ENCODE data around the gene VDR. TPM values are rescaled to one million over a fixed set of nuclear protein-coding genes. Genes with fewer than 3 reads are reported as not detected.

Gene VDR
- total RNA-seq, 1 donor from 2014 or later: 6.7 TPM

GRCh38 chr12:47887529-47887928 lies 17.3 kb downstream of the VDR start:
- no peak for TF ChIP-seq CTCF (conservative IDR thresholded peaks at IDR 0.05; ENCODE audit: low read depth, low read length)
- H3K4me3 ChIP-seq (ENCODE audit: low read depth, low read length): no peak overlapping the region
- DNase-seq (ENCODE audit: low read depth): no peak

GRCh38 chr12:47886510-47887240 lies 18.1 kb downstream of the VDR start:
- no peak overlapping the region for H3K4me3 ChIP-seq (ENCODE audit: low read depth, low read length)
- no peak for DNase-seq (ENCODE audit: low read depth)
- TF ChIP-seq CTCF (conservative IDR thresholded peaks at IDR 0.05; ENCODE audit: low read depth, low read length): no peak

GRCh38 chr12:47885566-47885965 lies 19.2 kb downstream of the VDR start:
- TF ChIP-seq CTCF (conservative IDR thresholded peaks at IDR 0.05; ENCODE audit: low read depth, low read length): no peak

GRCh38 chr12:47885012-47885501 lies 19.7 kb downstream of the VDR start:
- no peak overlapping the region for H3K4me3 ChIP-seq (ENCODE audit: low read depth, low read length)
- TF ChIP-seq CTCF (conservative IDR thresholded peaks at IDR 0.05; ENCODE audit: low read depth, low read length): no peak
- no peak for DNase-seq (ENCODE audit: low read depth)

More at GRCh38 chr12:47885566-47885965, 19.2 kb downstream of the VDR start:
- no peak overlapping the region for H3K4me3 ChIP-seq (ENCODE audit: low read depth, low read length)
- no peak for DNase-seq (ENCODE audit: low read depth)

GRCh38 chr12:47884501-47884900 lies 20.3 kb downstream of the VDR start:
- no peak for DNase-seq (ENCODE audit: low read depth)
- no peak for TF ChIP-seq CTCF (conservative IDR thresholded peaks at IDR 0.05; ENCODE audit: low read depth, low read length)
- no peak overlapping the region for H3K4me3 ChIP-seq (ENCODE audit: low read depth, low read length)

GRCh38 chr12:47883663-47884195 lies 21.1 kb downstream of the VDR start:
- DNase-seq (ENCODE audit: low read depth): no peak
- no peak overlapping the region for H3K4me3 ChIP-seq (ENCODE audit: low read depth, low read length)
- no peak for TF ChIP-seq CTCF (conservative IDR thresholded peaks at IDR 0.05; ENCODE audit: low read depth, low read length)
